ENCODE data around the gene CMYA5.

CMYA5 gene

GRCh38 chr5:79687889-79688288 is 1.7 kb upstream of the CMYA5 start:
- Histone ChIP-seq H3K4me3 (ENCODE audit: low read depth, low read length, poor library complexity, severe bottlenecking) (no peak overlapping the region), H3K4me1 (ENCODE audit: insufficient read depth, low read length, severe bottlenecking) (no peaks in the 10 kb centered on the region), H3K4me2 (ENCODE audit: low read length) (no peak overlapping the region), H3K27ac (ENCODE audit: low read depth, low read length, poor library complexity, severe bottlenecking) (no peak overlapping the region), H3K27me3 (ENCODE audit: insufficient read depth, low read length) (no peaks in the 10 kb centered on the region), H3K79me2 (ENCODE audit: insufficient read depth, low read length) (no peaks in the 10 kb centered on the region), H3K9me2 (ENCODE audit: low read depth, low read length) (no peaks in the 10 kb centered on the region; the same call in 1 of the 2 replicates), H3F3A (ENCODE audit: insufficient read depth, low read length) (no peaks in the 10 kb centered on the region), H2AFZ (ENCODE audit: low read length) (no peak overlapping the region), H3K9ac (ENCODE audit: low read length) (no peak overlapping the region), H3K9me3 (ENCODE audit: low read length) (no peaks in the 10 kb centered on the region), H3K36me3 (ENCODE audit: insufficient read depth, low read length) (peaks cover 42% of the 10 kb centered on the region), H4K20me1 (ENCODE audit: insufficient read depth, low read length) (no peaks in the 10 kb centered on the region)
- TF ChIP-seq EZH2 (IDR thresholded peaks at IDR 0.05; ENCODE audit: borderline replicate concordance, low read length) (no peak), CTCF (IDR thresholded peaks at IDR 0.05; ENCODE audit: low read length) (no peak)

DNA sequence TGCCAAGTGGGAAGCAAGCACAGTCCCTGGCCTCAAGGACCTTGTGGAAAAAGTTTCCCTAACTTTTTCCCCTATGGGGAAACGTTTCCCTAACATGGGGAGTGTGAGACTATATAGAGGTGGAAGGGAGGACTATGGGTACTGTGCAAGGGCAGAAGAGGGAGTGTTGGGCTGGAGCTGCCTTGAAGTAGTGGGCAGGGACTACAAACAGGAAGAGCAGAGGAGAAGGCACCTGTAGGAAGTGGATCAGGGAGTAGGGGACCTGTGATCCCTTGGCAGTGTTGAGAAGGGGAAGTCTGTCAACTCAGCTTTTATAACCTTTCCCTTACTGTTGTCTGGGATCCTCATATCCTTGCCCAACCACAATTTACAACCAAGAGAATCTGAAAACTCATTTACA is 1.4 kb downstream of the CMYA5 start:
- no peaks in the 10 kb centered on the region for H3F3A ChIP-seq (ENCODE audit: insufficient read depth, low read length)
- H3K4me1 ChIP-seq (ENCODE audit: insufficient read depth, low read length, severe bottlenecking): no peaks in the 10 kb centered on the region
- H3K27me3 ChIP-seq (ENCODE audit: insufficient read depth, low read length): no peaks in the 10 kb centered on the region
- H3K9me3 ChIP-seq (ENCODE audit: low read length): no peaks in the 10 kb centered on the region
- no peak overlapping the region for H3K27ac ChIP-seq (ENCODE audit: low read depth, low read length, poor library complexity, severe bottlenecking)
- H3K9ac ChIP-seq (ENCODE audit: low read length): no peak overlapping the region
- H3K4me2 ChIP-seq (ENCODE audit: low read length): no peak overlapping the region
- H2AFZ ChIP-seq (ENCODE audit: low read length): no peak overlapping the region
- H3K9me2 ChIP-seq (ENCODE audit: low read depth, low read length): no peaks in the 10 kb centered on the region
- H3K4me3 ChIP-seq (ENCODE audit: low read depth, low read length, poor library complexity, severe bottlenecking): no peak overlapping the region
- TF ChIP-seq EZH2 (IDR thresholded peaks at IDR 0.05; ENCODE audit: borderline replicate concordance, low read length) (no peak), CTCF (IDR thresholded peaks at IDR 0.05; ENCODE audit: low read length) (no peak)
- peaks cover 16% of the 10 kb centered on the region; the same call in 1 of the 2 replicates for H3K36me3 ChIP-seq (ENCODE audit: insufficient read depth, low read length)
- H3K79me2 ChIP-seq (ENCODE audit: insufficient read depth, low read length): no peaks in the 10 kb centered on the region
- H4K20me1 ChIP-seq (ENCODE audit: insufficient read depth, low read length): no peaks in the 10 kb centered on the region

DNA sequence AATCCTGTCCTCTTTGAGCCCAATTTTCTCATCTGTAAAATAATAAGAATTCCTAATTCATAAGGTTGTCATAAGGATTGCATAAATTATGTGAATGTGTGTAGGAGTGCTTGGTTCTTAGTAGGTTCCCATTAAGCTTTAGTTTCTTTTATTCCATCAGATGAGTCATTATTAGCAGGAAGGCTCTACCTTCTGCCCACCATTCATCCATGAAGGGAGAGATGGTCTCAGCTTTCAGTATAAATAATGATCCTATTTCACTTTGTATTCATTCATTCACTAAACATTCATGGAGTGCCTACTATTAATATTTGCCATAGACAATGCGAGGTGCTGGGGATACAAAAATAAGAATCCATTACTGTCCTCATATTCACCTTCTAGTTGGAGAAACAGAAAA is 3.0 kb downstream of the CMYA5 start:
- Histone ChIP-seq H3K4me2 (ENCODE audit: low read length) (no peak overlapping the region), H3F3A (ENCODE audit: insufficient read depth, low read length) (no peaks in the 10 kb centered on the region), H3K79me2 (ENCODE audit: insufficient read depth, low read length) (no peaks in the 10 kb centered on the region), H3K36me3 (ENCODE audit: insufficient read depth, low read length) (0 out of 2 replicates have a peak, but pooled peaks cover under 1% of the 10 kb centered on the region), H2AFZ (ENCODE audit: low read length) (no peak overlapping the region), H3K4me3 (ENCODE audit: low read depth, low read length, poor library complexity, severe bottlenecking) (no peak overlapping the region), H3K9me3 (ENCODE audit: low read length) (no peaks in the 10 kb centered on the region), H3K9me2 (ENCODE audit: low read depth, low read length) (no peaks in the 10 kb centered on the region), H3K9ac (ENCODE audit: low read length) (no peak overlapping the region), H3K27me3 (ENCODE audit: insufficient read depth, low read length) (no peaks in the 10 kb centered on the region), H3K27ac (ENCODE audit: low read depth, low read length, poor library complexity, severe bottlenecking) (no peak overlapping the region), H3K4me1 (ENCODE audit: insufficient read depth, low read length, severe bottlenecking) (no peaks in the 10 kb centered on the region), H4K20me1 (ENCODE audit: insufficient read depth, low read length) (no peaks in the 10 kb centered on the region)
- TF ChIP-seq EZH2 (IDR thresholded peaks at IDR 0.05; ENCODE audit: borderline replicate concordance, low read length) (no peak), CTCF (IDR thresholded peaks at IDR 0.05; ENCODE audit: low read length) (no peak)

Measured in OCI-LY1 (cell line).